WTC11 (cell line): ENCODE measurements around the gene MAP7. TPM values are rescaled to one million over a fixed set of nuclear protein-coding genes. Genes with fewer than 3 reads are reported as not detected.
A peak's percentile ranks its signal among the peaks of the same experiment; 100 is the strongest.

Experiments used
- ATAC-seq: fragments of 200-7000 bp; cut with Tn5 transposase; 2 replicates; pipeline ENCODE4 v1.10.0; 2021; ENCODE audit warnings: mild to moderate bottlenecking, moderate library complexity
- CTCF ChIA-PET: fragments of 300-600 bp; sonication (Branson Sonifier 250); formaldehyde crosslinking; loops from one replicate; lab custom pipeline; 2021; ENCODE audit warnings: antibody characterized with exemption; lab: Charles Lee
- POLR2A ChIA-PET: fragments of 350-600 bp; sonication (Branson Sonifier 250); formaldehyde crosslinking; loops from one replicate; lab custom pipeline; 2021; ENCODE audit warnings: antibody characterized with exemption; lab: Charles Lee
- DNase-seq: peaks from one replicate; pipeline ENCODE4 v3.0.0; 2021; ENCODE audit warnings: low spot score
- H3K27ac Mint-ChIP-seq: 2 replicates; pipeline ENCODE4 v1.8.0; 2021; ENCODE audit warnings: mixed read lengths
- H3K27me3 Mint-ChIP-seq: 2 replicates; pipeline ENCODE4 v1.8.0; 2021; ENCODE audit warnings: low read depth, mild to moderate bottlenecking, moderate library complexity, mixed read lengths
- H3K36me3 Mint-ChIP-seq: 2 replicates; pipeline ENCODE4 v1.8.0; 2021; ENCODE audit warnings: mixed read lengths
- H3K4me1 Mint-ChIP-seq: 2 replicates; pipeline ENCODE4 v1.8.0; 2022; ENCODE audit warnings: mixed read lengths
- H3K4me3 Mint-ChIP-seq: 2 replicates; pipeline ENCODE4 v1.8.0; 2021; ENCODE audit warnings: mild to moderate bottlenecking, moderate library complexity, mixed read lengths
- H3K9me3 Mint-ChIP-seq: 2 replicates; pipeline ENCODE4 v1.8.0; 2021; ENCODE audit warnings: mixed read lengths
- AFF4 ChIP-seq: sonication (generic); formaldehyde crosslinking; IDR thresholded peaks from 2 replicates; pipeline ENCODE4 v1.8.1; 2023; ENCODE audit warnings: mild to moderate bottlenecking, missing genetic modification reagents, borderline replicate concordance
- ARID4B ChIP-seq: sonication (generic); formaldehyde crosslinking; IDR thresholded peaks from 2 replicates; pipeline ENCODE4 v1.8.0; 2023; ENCODE audit warnings: missing genetic modification reagents, mild to moderate bottlenecking, borderline replicate concordance
- CDX4 ChIP-seq: fragments of 250-450 bp; sonication (Bioruptor Pico); IDR thresholded peaks from 2 replicates; pipeline ENCODE4 v1.9.0; 2021; ENCODE audit warnings: moderate library complexity, mild to moderate bottlenecking, inconsistent platforms, borderline replicate concordance
- CREM ChIP-seq: sonication (generic); formaldehyde crosslinking; IDR thresholded peaks from 2 replicates; pipeline ENCODE4 v1.8.1; 2022; ENCODE audit warnings: mild to moderate bottlenecking, missing genetic modification reagents, moderate library complexity
- ELF4 ChIP-seq: sonication (generic); formaldehyde crosslinking; IDR thresholded peaks from 2 replicates; pipeline ENCODE4 v1.8.1; 2022; ENCODE audit warnings: low read depth, mild to moderate bottlenecking, moderate library complexity, missing genetic modification reagents
- ESRRA ChIP-seq: sonication (generic); formaldehyde crosslinking; IDR thresholded peaks from 2 replicates; pipeline ENCODE4 v1.8.1; 2022; ENCODE audit warnings: mild to moderate bottlenecking, missing genetic modification reagents, borderline replicate concordance
- FOXK1 ChIP-seq: sonication (generic); formaldehyde crosslinking; IDR thresholded peaks from 2 replicates; pipeline ENCODE4 v1.8.0; 2022; ENCODE audit warnings: mild to moderate bottlenecking, moderate library complexity, missing genetic modification reagents
- GRHL2 ChIP-seq: fragments of 250-450 bp; sonication (Bioruptor Pico); IDR thresholded peaks from 2 replicates; pipeline ENCODE4 v1.8.0; 2022; ENCODE audit warnings: mild to moderate bottlenecking, moderate library complexity; ENCODE audit not compliant: insufficient replicate concordance, severe bottlenecking
- GTF2I ChIP-seq: fragments of 250-450 bp; sonication (Bioruptor Pico); conservative IDR thresholded peaks from 2 replicates; pipeline ENCODE4 v1.4.0; 2021; ENCODE audit warnings: mild to moderate bottlenecking
- JAZF1 ChIP-seq: fragments of 250-450 bp; sonication (Bioruptor Pico); IDR thresholded peaks from 2 replicates; pipeline ENCODE4 v1.9.0; 2021; ENCODE audit warnings: moderate library complexity, mild to moderate bottlenecking, inconsistent platforms
- MYBL2 ChIP-seq: sonication (generic); formaldehyde crosslinking; IDR thresholded peaks from 2 replicates; pipeline ENCODE4 v1.8.1; 2023; ENCODE audit warnings: mild to moderate bottlenecking, moderate library complexity, missing genetic modification reagents
- NFYB ChIP-seq: sonication (generic); formaldehyde crosslinking; conservative IDR thresholded peaks from 2 replicates; pipeline ENCODE4 v1.8.0; 2022; ENCODE audit warnings: low read depth, missing genetic modification reagents
- NR2C2 ChIP-seq: sonication (generic); formaldehyde crosslinking; IDR thresholded peaks from 2 replicates; pipeline ENCODE4 v1.8.0; 2022; ENCODE audit warnings: mild to moderate bottlenecking, missing genetic modification reagents
- PREB ChIP-seq: sonication (generic); formaldehyde crosslinking; IDR thresholded peaks from 2 replicates; pipeline ENCODE4 v1.8.1; 2022; ENCODE audit warnings: mild to moderate bottlenecking, missing genetic modification reagents, moderate library complexity, borderline replicate concordance
- PRRX2 ChIP-seq: fragments of 250-450 bp; sonication (Bioruptor Pico); IDR thresholded peaks from 2 replicates; pipeline ENCODE4 v1.8.0; 2021; ENCODE audit warnings: mild to moderate bottlenecking
- SMAD4 ChIP-seq: sonication (generic); formaldehyde crosslinking; IDR thresholded peaks from 2 replicates; pipeline ENCODE4 v1.8.0; 2022; ENCODE audit warnings: mild to moderate bottlenecking, missing genetic modification reagents
- STAT6 ChIP-seq: sonication (generic); formaldehyde crosslinking; conservative IDR thresholded peaks from 2 replicates; pipeline ENCODE4 v1.8.1; 2023; ENCODE audit warnings: mild to moderate bottlenecking, low read depth, missing genetic modification reagents, moderate library complexity
- TP53 ChIP-seq: sonication (generic); formaldehyde crosslinking; IDR thresholded peaks from 2 replicates; pipeline ENCODE4 v1.8.1; 2023; ENCODE audit warnings: mild to moderate bottlenecking, missing genetic modification reagents
- USF1 ChIP-seq: sonication (generic); formaldehyde crosslinking; IDR thresholded peaks from 2 replicates; pipeline ENCODE4 v1.8.0; 2022; ENCODE audit warnings: mild to moderate bottlenecking, missing genetic modification reagents
- ZMAT4 ChIP-seq: fragments of 250-450 bp; sonication (Bioruptor Pico); IDR thresholded peaks from 2 replicates; pipeline ENCODE4 v1.9.0; 2021; ENCODE audit warnings: mild to moderate bottlenecking
- ZNF317 ChIP-seq: sonication (generic); formaldehyde crosslinking; IDR thresholded peaks from 2 replicates; pipeline ENCODE4 v1.8.1; 2023; ENCODE audit warnings: low read depth, mild to moderate bottlenecking, moderate library complexity, missing genetic modification reagents, borderline replicate concordance
- total RNA-seq: library from RNA; stranded (reverse); gene quantifications from 3 replicates; pipeline ENCODE4 v1.2.3, GENCODE V29; 2021

Gene MAP7
- total RNA-seq, 1 experiment from 2014 or later, result 56.6 TPM

- peak; percentile 91; the same call in 1 of the 2 replicates for TF ChIP-seq AFF4 (CRISPR knock-in tag)
- no peak for TF ChIP-seq ELF4
- TF ChIP-seq SMAD4, result 0 out of 2 replicates have a peak, but pooled peaks have one; percentile 34
- TF ChIP-seq STAT6, result no peak
- peak; percentile 56; the same call in 1 of the 2 replicates for TF ChIP-seq FOXK1 (CRISPR knock-in tag)
- TF ChIP-seq CREM (CRISPR knock-in tag), result peak; percentile 73; the same call in 1 of the 2 replicates
- no peak for TF ChIP-seq NR2C2 (CRISPR knock-in tag)
- TF ChIP-seq ZMAT4 (CRISPR knock-in tag), result no peak
- TF ChIP-seq ARID4B (CRISPR knock-in tag), result no peak
Measured at GRCh38 chr6:136550330-136551071, at the start of gene MAP7 (continued).

GRCh38 chr6:136599329-136600011, 49.2 kb upstream of the MAP7 start:
- ATAC-seq (no peak), DNase-seq (no peak)
- Mint-ChIP-seq H3K9me3 (no peaks in the 10 kb centered on the region), H3K4me1 (peaks cover 3% of the 10 kb centered on the region), H3K27me3 (no peaks in the 10 kb centered on the region), H3K36me3 (no peaks in the 10 kb centered on the region), H3K27ac (no peak overlapping the region), H3K4me3 (no peak overlapping the region)
- TF ChIP-seq JAZF1 (CRISPR knock-in tag), result no peak
- no peak for TF ChIP-seq ESRRA (CRISPR knock-in tag)
- TF ChIP-seq TP53 (CRISPR knock-in tag), result no peak
- no peak for TF ChIP-seq GRHL2 (CRISPR knock-in tag)
- no peak for TF ChIP-seq PREB (CRISPR knock-in tag)
- no peak for TF ChIP-seq NFYB
- no peak for TF ChIP-seq ZNF317 (CRISPR knock-in tag)
- no peak for TF ChIP-seq CDX4 (CRISPR knock-in tag)
- no peak for TF ChIP-seq PRRX2 (CRISPR knock-in tag)
- no peak for TF ChIP-seq MYBL2 (CRISPR knock-in tag)
- TF ChIP-seq USF1, result no peak
- no peak for TF ChIP-seq GTF2I (CRISPR knock-in tag)
- POLR2A ChIA-PET, result no interaction called here
- CTCF ChIA-PET, result interaction anchor here (1.5 kb wide), 1 partner anchor 9 kb away, joined by 4 read pairs; no protein-coding TSS in a partner anchor
